B cell (primary cell): Measurements from ENCODE around the gene CDH13. TPM values are rescaled to one million over a fixed set of nuclear protein-coding genes. Genes with fewer than 3 reads are reported as not detected.

Experiments used
- ATAC-seq: fragments of 200-7000 bp; cut with Tn5 transposase; one replicate; pipeline ENCODE4 v1.10.0; 2021; ENCODE audit warnings: low read depth, mild to moderate bottlenecking, moderate number of reproducible peaks, moderate library complexity
- CTCF ChIA-PET: fragments of 350-600 bp; sonication (Branson Sonifier 250); formaldehyde crosslinking; loops from one replicate; lab custom pipeline; 2021; ENCODE audit warnings: antibody characterized with exemption, inconsistent platforms; lab: Charles Lee
- POLR2A ChIA-PET: fragments of 350-600 bp; sonication (Branson Sonifier 250); formaldehyde crosslinking; loops from one replicate; lab custom pipeline; 2021; ENCODE audit warnings: antibody characterized with exemption; lab: Charles Lee
- DNase-seq: peaks from one replicate; pipeline ENCODE4 v3.0.0; 2013
- H2AFZ ChIP-seq: 2 replicates; pipeline ENCODE4 v1.6.1; 2012; ENCODE audit warnings: mild to moderate bottlenecking, low read depth, low read length; ENCODE audit not compliant: insufficient read depth, poor library complexity, severe bottlenecking
- H3K27ac ChIP-seq, 2 donors: 1 replicate in 1 of 2; 2 replicates in 1 of 2; pipeline ENCODE4 v1.5.1; 2012 to 2013; ENCODE audit warnings: low read length in 2 of 2, mild to moderate bottlenecking in 2 of 2, moderate library complexity in 1 of 2
- H3K27me3 ChIP-seq, 4 experiments: fragments of 200-600 bp in 1 of 4; sonication (generic) in 1 of 4; replicated peaks in 1 of 4; 1 replicate in 2 of 4; 2 replicates in 2 of 4; pipeline versions ENCODE4 v1.6.1 to v1.7.0; 2013 to 2016; ENCODE audit warnings: low read length in 3 of 4, mild to moderate bottlenecking in 2 of 4, mixed read lengths in 1 of 4, moderate library complexity in 1 of 4; ENCODE audit not compliant: insufficient read depth in 4 of 4, control insufficient read depth in 3 of 4; ENCODE audit errors: control extremely low read depth in 1 of 4
- H3K36me3 ChIP-seq, 2 experiments: replicated peaks in 1 of 2; 1 replicate in 1 of 2; 2 replicates in 1 of 2; pipeline versions ENCODE4 v1.6.1 to v1.7.1; 2013; ENCODE audit warnings: low read length in 1 of 2; ENCODE audit not compliant: insufficient read depth in 2 of 2, control insufficient read depth in 1 of 2; ENCODE audit errors: control extremely low read depth in 1 of 2, extremely low read depth in 1 of 2
- H3K4me1 ChIP-seq, 2 donors: fragments of 200-600 bp in 1 of 2; sonication (generic) in 1 of 2; 1 replicate in 1 of 2; 2 replicates in 1 of 2; pipeline versions ENCODE4 v1.5.1 to v1.6.1; 2013 to 2017; ENCODE audit warnings: low read length in 2 of 2; ENCODE audit not compliant: control insufficient read depth in 2 of 2, insufficient read depth in 2 of 2
- H3K4me2 ChIP-seq: replicated peaks from 2 replicates; pipeline ENCODE3; 2012; ENCODE audit warnings: mild to moderate bottlenecking, low read depth, low read length; ENCODE audit not compliant: poor library complexity, severe bottlenecking
- H3K4me3 ChIP-seq, 5 experiments: fragments of 200-600 bp in 1 of 5; sonication (generic) in 1 of 5; 1 replicate in 3 of 5; 2 replicates in 2 of 5; pipeline versions ENCODE4 v1.5.1 to v1.7.0; 2011 to 2016; ENCODE audit warnings: low read length in 4 of 5, mild to moderate bottlenecking in 4 of 5, low read depth in 2 of 5, control low read depth in 1 of 5, moderate library complexity in 1 of 5; ENCODE audit not compliant: insufficient read depth in 1 of 5; ENCODE audit errors: control extremely low read depth in 1 of 5, extremely low read depth in 1 of 5
- H3K79me2 ChIP-seq: fragments of 200-600 bp; sonication (generic); one replicate; pipeline ENCODE4 v1.6.0; 2016; ENCODE audit warnings: low read length; ENCODE audit not compliant: control insufficient read depth, insufficient read depth
- H3K9ac ChIP-seq: fragments of 200-600 bp; sonication (generic); 2 replicates; pipeline ENCODE4 v1.6.1; 2017; ENCODE audit warnings: mild to moderate bottlenecking, low read length, moderate library complexity
- H3K9me3 ChIP-seq, 3 donors: one replicate each; pipeline versions ENCODE4 v1.6.1 to v1.7.1; 2013; ENCODE audit warnings: low read length in 2 of 3; ENCODE audit not compliant: control insufficient read depth in 2 of 3, insufficient read depth in 1 of 3; ENCODE audit errors: control extremely low read depth in 1 of 3
- H4K20me1 ChIP-seq: 2 replicates; pipeline ENCODE4 v1.6.0; 2012; ENCODE audit warnings: mild to moderate bottlenecking, low read length; ENCODE audit not compliant: insufficient read depth, control insufficient read depth, poor library complexity, severe bottlenecking
- H3K27ac Mint-ChIP-seq: one replicate; pipeline ENCODE4 v1.8.0; 2021; ENCODE audit warnings: mixed read lengths
- H3K27me3 Mint-ChIP-seq: one replicate; pipeline ENCODE4 v1.8.0; 2021; ENCODE audit warnings: mixed read lengths
- H3K4me1 Mint-ChIP-seq: one replicate; pipeline ENCODE4 v1.8.0; 2021; ENCODE audit warnings: mixed read lengths
- H3K4me3 Mint-ChIP-seq: one replicate; pipeline ENCODE4 v1.8.0; 2021; ENCODE audit warnings: mixed read lengths
- H3K9me3 Mint-ChIP-seq: one replicate; pipeline ENCODE4 v1.8.0; 2022; ENCODE audit warnings: mixed read lengths; ENCODE audit not compliant: insufficient read depth
- EZH2 ChIP-seq: IDR thresholded peaks from 2 replicates; pipeline ENCODE4 v1.6.1; 2012; ENCODE audit warnings: borderline replicate concordance, low read depth, mild to moderate bottlenecking, moderate library complexity, low read length; ENCODE audit not compliant: insufficient read depth, poor library complexity, severe bottlenecking
- WGBS: methylation state at CpG from one replicate; pipeline ENCODE4 v1.1.5; 2013; ENCODE audit warnings: missing lambda C conversion rate; ENCODE audit not compliant: insufficient coverage; 5-methylcytosine and 5-hydroxymethylcytosine counted together
- intact Hi-C: fragments of 100-400 bp; cut with micrococcal nuclease; formaldehyde crosslinking; loops from one replicate; pipeline ENCODE4 v1.10.0; 2022
- polyA plus RNA-seq: library from polyadenylated mRNA; depleted of rRNA; stranded (reverse); fragments of >200 nt; gene quantifications from 2 replicates; pipeline ENCODE4 v1.2.3, GENCODE V29; 2012
- total RNA-seq, 2 donors: library from RNA; stranded (reverse); fragments of 120-200 nt in 1 of 2; gene quantifications; 1 replicate in 1 of 2; 2 replicates in 1 of 2; pipeline versions ENCODE4 v1.2.3 to v1.2.4, GENCODE V29; 2013 to 2022
- TF ChIP-seq, protein P1 (sequence below): fragments of 200-600 bp; IDR thresholded peaks from one replicate; pipeline ENCODE4 v1.8.0; 2022; ENCODE audit warnings: antibody characterized with exemption, mild to moderate bottlenecking

Gene CDH13
- total and polyA plus RNA-seq, 2 donors (not counting 1 experiment from before 2014, with no cell fraction given) = not detected

DNA sequence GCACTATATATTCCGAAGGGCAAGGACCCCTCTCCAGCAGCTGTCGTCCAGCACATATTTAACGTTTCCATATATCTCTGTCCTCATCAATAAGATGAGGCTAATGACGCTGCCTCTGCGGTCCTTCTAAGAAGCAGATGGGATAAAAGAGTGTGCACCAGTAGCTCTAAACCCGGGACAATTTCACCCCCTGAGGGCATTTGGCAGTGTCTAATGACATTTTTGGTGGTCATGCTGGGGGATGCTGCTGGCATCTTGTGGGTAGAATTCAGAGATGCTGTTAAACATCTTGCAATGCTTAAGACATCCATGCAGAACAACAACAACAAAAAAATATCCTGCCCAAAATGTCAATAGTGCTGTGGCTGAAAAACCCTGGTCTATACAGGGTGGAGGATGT is 372.9 kb downstream of the CDH13 start:
- H3K27me3 Mint-ChIP-seq = no peaks in the 10 kb centered on the region
- ATAC-seq = no peak
- Histone ChIP-seq H3K9ac (no peak overlapping the region), H3K79me2 (no peaks in the 10 kb centered on the region), H3K9me3 (no peaks in the 10 kb centered on the region), H2AFZ (no peak overlapping the region), H3K27ac (no peak overlapping the region), H3K4me2 (no peak overlapping the region), H3K4me3 (no peak overlapping the region), H4K20me1 (no peaks in the 10 kb centered on the region), H3K27me3 (no peaks in the 10 kb centered on the region), H3K36me3 (no peaks in the 10 kb centered on the region), H3K4me1 (no peaks in the 10 kb centered on the region)
- H3K4me1 Mint-ChIP-seq = no peaks in the 10 kb centered on the region
- H3K9me3 Mint-ChIP-seq = no peaks in the 10 kb centered on the region
- CTCF ChIA-PET = no interaction called here
- intact Hi-C loops = no loop called here
- 97% methylated on average over 5 of the region's 6 CpGs for WGBS
- H3K27ac Mint-ChIP-seq = no peak overlapping the region
- POLR2A ChIA-PET = no interaction called here
- H3K4me3 Mint-ChIP-seq = no peak overlapping the region
- DNase-seq = no peak
- TF ChIP-seq, protein P1, sequence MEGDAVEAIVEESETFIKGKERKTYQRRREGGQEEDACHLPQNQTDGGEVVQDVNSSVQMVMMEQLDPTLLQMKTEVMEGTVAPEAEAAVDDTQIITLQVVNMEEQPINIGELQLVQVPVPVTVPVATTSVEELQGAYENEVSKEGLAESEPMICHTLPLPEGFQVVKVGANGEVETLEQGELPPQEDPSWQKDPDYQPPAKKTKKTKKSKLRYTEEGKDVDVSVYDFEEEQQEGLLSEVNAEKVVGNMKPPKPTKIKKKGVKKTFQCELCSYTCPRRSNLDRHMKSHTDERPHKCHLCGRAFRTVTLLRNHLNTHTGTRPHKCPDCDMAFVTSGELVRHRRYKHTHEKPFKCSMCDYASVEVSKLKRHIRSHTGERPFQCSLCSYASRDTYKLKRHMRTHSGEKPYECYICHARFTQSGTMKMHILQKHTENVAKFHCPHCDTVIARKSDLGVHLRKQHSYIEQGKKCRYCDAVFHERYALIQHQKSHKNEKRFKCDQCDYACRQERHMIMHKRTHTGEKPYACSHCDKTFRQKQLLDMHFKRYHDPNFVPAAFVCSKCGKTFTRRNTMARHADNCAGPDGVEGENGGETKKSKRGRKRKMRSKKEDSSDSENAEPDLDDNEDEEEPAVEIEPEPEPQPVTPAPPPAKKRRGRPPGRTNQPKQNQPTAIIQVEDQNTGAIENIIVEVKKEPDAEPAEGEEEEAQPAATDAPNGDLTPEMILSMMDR = no peak
- TF ChIP-seq EZH2 = no peak

DNA sequence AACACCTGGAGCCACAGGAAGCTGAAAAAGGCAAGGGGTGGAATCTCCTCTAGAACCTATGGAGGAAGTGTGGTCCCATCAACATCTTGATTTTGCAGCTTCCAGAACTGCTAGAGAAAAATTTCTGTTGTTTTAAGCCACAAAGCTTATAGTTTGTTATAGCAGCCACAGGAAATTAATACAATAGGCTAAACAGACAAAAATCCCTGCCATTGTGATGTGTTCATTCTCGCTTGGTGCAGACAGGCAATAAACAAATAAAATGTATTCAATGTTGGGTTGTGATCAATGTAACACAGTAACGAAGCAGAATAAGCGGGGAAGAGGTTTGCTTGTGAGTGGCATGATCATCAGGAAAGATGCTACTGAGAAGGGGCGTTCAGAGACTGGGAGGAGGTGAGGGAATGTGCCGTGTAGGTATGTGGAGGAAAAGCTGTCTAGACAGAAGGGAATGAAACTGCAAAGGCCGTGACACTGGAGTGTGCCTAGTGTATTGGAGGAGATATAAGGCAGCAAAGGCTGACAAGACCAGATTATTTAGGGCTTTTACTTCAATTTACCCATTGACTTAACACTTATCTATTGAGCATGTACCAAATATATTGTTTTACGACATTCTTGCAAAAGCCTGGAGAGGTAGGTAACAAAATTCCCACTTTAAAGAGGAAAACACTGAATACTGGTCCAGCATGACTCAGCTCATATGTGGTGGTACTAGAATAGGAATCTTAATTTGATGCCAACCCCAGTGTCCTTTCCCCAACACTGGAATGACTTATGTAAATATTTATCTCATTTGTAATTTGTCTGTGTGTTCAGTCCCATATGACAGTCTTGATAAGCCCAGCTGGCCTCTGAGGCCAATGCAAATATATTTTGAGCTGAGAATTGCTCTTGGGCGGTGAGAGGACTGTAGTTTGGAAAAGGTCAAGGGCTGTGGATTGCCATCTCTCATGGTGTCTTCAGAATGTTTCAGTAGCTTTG is 375.9 kb downstream of the CDH13 start:
- Histone ChIP-seq H3K4me1 (no peaks in the 10 kb centered on the region), H3K79me2 (no peaks in the 10 kb centered on the region), H3K9me3 (no peaks in the 10 kb centered on the region), H3K27me3 (no peaks in the 10 kb centered on the region), H3K27ac (no peak overlapping the region), H3K4me3 (no peak overlapping the region), H4K20me1 (no peaks in the 10 kb centered on the region), H3K9ac (no peak overlapping the region), H3K4me2 (no peak overlapping the region), H2AFZ (no peak overlapping the region), H3K36me3 (no peaks in the 10 kb centered on the region)
- H3K4me3 Mint-ChIP-seq = no peak overlapping the region
- H3K9me3 Mint-ChIP-seq = no peaks in the 10 kb centered on the region
- no peak for DNase-seq
- no peak for ATAC-seq
- intact Hi-C loops = no loop called here
- H3K27ac Mint-ChIP-seq = no peak overlapping the region
- H3K4me1 Mint-ChIP-seq = no peaks in the 10 kb centered on the region
- ChIA-PET CTCF (no interaction called here), POLR2A (no interaction called here)
- TF ChIP-seq, protein P1 = no peak
- H3K27me3 Mint-ChIP-seq = no peaks in the 10 kb centered on the region
- WGBS = 88% methylated on average over 6 of the region's 8 CpGs
